Measurements from ENCODE around the gene ACER2. TPM values are rescaled to one million over a fixed set of nuclear protein-coding genes. Genes with fewer than 3 reads are reported as not detected.

Gene ACER2
- total and polyA plus RNA-seq, 2 experiments from 2014 or later, result 1.1 to 6.3 TPM

GRCh38 chr9:19445452-19445851, 36.6 kb downstream of the ACER2 start:
- Histone ChIP-seq H2AFZ (no peak overlapping the region), H3K4me2 (no peak overlapping the region), H3K9me3 (ENCODE audit: low read depth) (no peaks in the 10 kb centered on the region), H3K27ac (no peak overlapping the region), H4K20me1 (ENCODE audit: insufficient read depth, poor library complexity, severe bottlenecking) (no peaks in the 10 kb centered on the region), H3K79me2 (no peaks in the 10 kb centered on the region), H3K4me1 (ENCODE audit: insufficient read depth) (no peaks in the 10 kb centered on the region), H3K9me2 (replicated peaks; ENCODE audit: insufficient read depth) (no peaks in the 10 kb centered on the region), H3K27me3 (no peaks in the 10 kb centered on the region), H3K4me3 (no peak overlapping the region), H3K36me3 (replicated peaks; ENCODE audit: insufficient read depth, low read depth) (no peaks in the 10 kb centered on the region)
- DNase-seq (ENCODE audit: low spot score), result no peak
- TF ChIP-seq EZH2phosphoT487 (IDR thresholded peaks at IDR 0.05; ENCODE audit: low read depth, severe bottlenecking, unreplicated experiment) (no peak), EZH2 (IDR thresholded peaks at IDR 0.05; ENCODE audit: borderline replicate concordance) (no peak), CTCF (IDR thresholded peaks at IDR 0.05; ENCODE audit: poor library complexity) (no peak)
- WGBS (ENCODE audit: low lambda C conversion rate, missing lambda C conversion rate), result 71% methylated on average over 2 of the region's 2 CpGs

- no peak for DNase-seq (ENCODE audit: low spot score)
Observed at GRCh38 chr9:19446361-19446861, 37.6 kb downstream of the ACER2 start.

GRCh38 chr9:19451240-19452087, 42.7 kb downstream of the ACER2 start:
- DNase-seq (ENCODE audit: low spot score), result no peak
- no peaks in the 10 kb centered on the region for H3K36me3 ChIP-seq (replicated peaks; ENCODE audit: insufficient read depth, low read depth)
- no peaks in the 10 kb centered on the region for H3K9me2 ChIP-seq (replicated peaks; ENCODE audit: insufficient read depth)
- H2AFZ ChIP-seq, result no peak overlapping the region
- H4K20me1 ChIP-seq (ENCODE audit: insufficient read depth, poor library complexity, severe bottlenecking), result no peaks in the 10 kb centered on the region
- no peaks in the 10 kb centered on the region for H3K4me1 ChIP-seq (ENCODE audit: insufficient read depth)
- no peak overlapping the region for H3K27ac ChIP-seq
- WGBS (ENCODE audit: low lambda C conversion rate, missing lambda C conversion rate), result 96% methylated on average over 9 of the region's 9 CpGs
- H3K27me3 ChIP-seq, result no peaks in the 10 kb centered on the region
- no peaks in the 10 kb centered on the region for H3K9me3 ChIP-seq (ENCODE audit: low read depth)
- no peak overlapping the region for H3K4me3 ChIP-seq
- H3K79me2 ChIP-seq, result no peaks in the 10 kb centered on the region
- TF ChIP-seq EZH2 (IDR thresholded peaks at IDR 0.05; ENCODE audit: borderline replicate concordance), result no peak
- TF ChIP-seq CTCF (IDR thresholded peaks at IDR 0.05; ENCODE audit: poor library complexity), result no peak
- no peak for TF ChIP-seq EZH2phosphoT487 (IDR thresholded peaks at IDR 0.05; ENCODE audit: low read depth, severe bottlenecking, unreplicated experiment)
- H3K4me2 ChIP-seq, result no peak overlapping the region

More at GRCh38 chr9:19446361-19446861, 37.6 kb downstream of the ACER2 start:
- Histone ChIP-seq H3K27ac (no peak overlapping the region), H4K20me1 (ENCODE audit: insufficient read depth, poor library complexity, severe bottlenecking) (no peaks in the 10 kb centered on the region), H3K4me3 (no peak overlapping the region), H3K9me3 (ENCODE audit: low read depth) (no peaks in the 10 kb centered on the region), H2AFZ (no peak overlapping the region), H3K4me2 (no peak overlapping the region), H3K9me2 (replicated peaks; ENCODE audit: insufficient read depth) (no peaks in the 10 kb centered on the region), H3K79me2 (no peaks in the 10 kb centered on the region), H3K4me1 (ENCODE audit: insufficient read depth) (no peaks in the 10 kb centered on the region), H3K36me3 (replicated peaks; ENCODE audit: insufficient read depth, low read depth) (no peaks in the 10 kb centered on the region), H3K27me3 (no peaks in the 10 kb centered on the region)
- 65% methylated on average over 7 of the region's 7 CpGs for WGBS (ENCODE audit: low lambda C conversion rate, missing lambda C conversion rate)
- no peak for TF ChIP-seq EZH2 (IDR thresholded peaks at IDR 0.05; ENCODE audit: borderline replicate concordance)
- TF ChIP-seq EZH2phosphoT487 (IDR thresholded peaks at IDR 0.05; ENCODE audit: low read depth, severe bottlenecking, unreplicated experiment), result no peak
- TF ChIP-seq CTCF (IDR thresholded peaks at IDR 0.05; ENCODE audit: poor library complexity), result no peak

Data from hepatocyte (in vitro differentiated cells).